Measurements from ENCODE around the gene CDH13. TPM values are rescaled to one million over a fixed set of nuclear protein-coding genes. Genes with fewer than 3 reads are reported as not detected.

Gene CDH13
- total RNA-seq, 1 donor from 2014 or later: 81.1 TPM

GRCh38 chr16:82882982-82883835, 256.4 kb downstream of the CDH13 start:
- Mint-ChIP-seq H3K36me3 (ENCODE audit: unreplicated experiment) (no peaks in the 10 kb centered on the region), H3K4me1 (ENCODE audit: low read depth, unreplicated experiment) (peaks cover 1% of the 10 kb centered on the region), H3K27ac (ENCODE audit: unreplicated experiment) (no peak overlapping the region), H3K9me3 (ENCODE audit: unreplicated experiment) (no peaks in the 10 kb centered on the region), H3K4me3 (ENCODE audit: unreplicated experiment) (no peak overlapping the region), H3K27me3 (ENCODE audit: unreplicated experiment) (peaks cover 3% of the 10 kb centered on the region)
- no peak for TF ChIP-seq CTCF (IDR thresholded peaks at IDR 0.05; ENCODE audit: partially characterized antibody, unreplicated experiment)
- no peak for DNase-seq

- no peak overlapping the region for H3K4me3 Mint-ChIP-seq (ENCODE audit: unreplicated experiment)
- no peak overlapping the region for H3K27ac Mint-ChIP-seq (ENCODE audit: unreplicated experiment)
- no peak for DNase-seq
- H3K36me3 Mint-ChIP-seq (ENCODE audit: unreplicated experiment): no peaks in the 10 kb centered on the region
- TF ChIP-seq CTCF (IDR thresholded peaks at IDR 0.05; ENCODE audit: partially characterized antibody, unreplicated experiment): no peak
- peaks cover 7% of the 10 kb centered on the region for H3K4me1 Mint-ChIP-seq (ENCODE audit: low read depth, unreplicated experiment)
- H3K27me3 Mint-ChIP-seq (ENCODE audit: unreplicated experiment): peaks cover 3% of the 10 kb centered on the region
- H3K9me3 Mint-ChIP-seq (ENCODE audit: unreplicated experiment): no peaks in the 10 kb centered on the region
Observed at GRCh38 chr16:82884320-82884898, 257.6 kb downstream of the CDH13 start.

- Mint-ChIP-seq H3K4me3 (ENCODE audit: unreplicated experiment) (no peak overlapping the region), H3K36me3 (ENCODE audit: unreplicated experiment) (no peaks in the 10 kb centered on the region), H3K27me3 (ENCODE audit: unreplicated experiment) (peaks cover 3% of the 10 kb centered on the region), H3K9me3 (ENCODE audit: unreplicated experiment) (no peaks in the 10 kb centered on the region), H3K27ac (ENCODE audit: unreplicated experiment) (no peak overlapping the region), H3K4me1 (ENCODE audit: low read depth, unreplicated experiment) (peaks cover 7% of the 10 kb centered on the region)
- DNase-seq: no peak
- TF ChIP-seq CTCF (IDR thresholded peaks at IDR 0.05; ENCODE audit: partially characterized antibody, unreplicated experiment): no peak
Observed at GRCh38 chr16:82886146-82886545, 259.4 kb downstream of the CDH13 start.

GRCh38 chr16:82888591-82889001, 261.8 kb downstream of the CDH13 start:
- H3K36me3 Mint-ChIP-seq (ENCODE audit: unreplicated experiment): no peaks in the 10 kb centered on the region
- peaks cover 1% of the 10 kb centered on the region for H3K27me3 Mint-ChIP-seq (ENCODE audit: unreplicated experiment)
- no peak for DNase-seq
- H3K4me1 Mint-ChIP-seq (ENCODE audit: low read depth, unreplicated experiment): peaks cover 9% of the 10 kb centered on the region
- H3K9me3 Mint-ChIP-seq (ENCODE audit: unreplicated experiment): no peaks in the 10 kb centered on the region
- no peak overlapping the region for H3K4me3 Mint-ChIP-seq (ENCODE audit: unreplicated experiment)
- no peak overlapping the region for H3K27ac Mint-ChIP-seq (ENCODE audit: unreplicated experiment)
- TF ChIP-seq CTCF (IDR thresholded peaks at IDR 0.05; ENCODE audit: partially characterized antibody, unreplicated experiment): no peak

- Mint-ChIP-seq H3K27ac (ENCODE audit: unreplicated experiment) (no peak overlapping the region), H3K27me3 (ENCODE audit: unreplicated experiment) (peaks cover 1% of the 10 kb centered on the region), H3K36me3 (ENCODE audit: unreplicated experiment) (no peaks in the 10 kb centered on the region), H3K9me3 (ENCODE audit: unreplicated experiment) (no peaks in the 10 kb centered on the region), H3K4me1 (ENCODE audit: low read depth, unreplicated experiment) (peaks cover 9% of the 10 kb centered on the region), H3K4me3 (ENCODE audit: unreplicated experiment) (no peak overlapping the region)
- DNase-seq: no peak
- no peak for TF ChIP-seq CTCF (IDR thresholded peaks at IDR 0.05; ENCODE audit: partially characterized antibody, unreplicated experiment)
Observed at GRCh38 chr16:82891424-82891823, 264.7 kb downstream of the CDH13 start.
